Measurements from ENCODE around the gene AEBP1. TPM values are rescaled to one million over a fixed set of nuclear protein-coding genes. Genes with fewer than 3 reads are reported as not detected.

Gene AEBP1
- 219 and 267 TPM in 2 replicates for total RNA-seq

DNA sequence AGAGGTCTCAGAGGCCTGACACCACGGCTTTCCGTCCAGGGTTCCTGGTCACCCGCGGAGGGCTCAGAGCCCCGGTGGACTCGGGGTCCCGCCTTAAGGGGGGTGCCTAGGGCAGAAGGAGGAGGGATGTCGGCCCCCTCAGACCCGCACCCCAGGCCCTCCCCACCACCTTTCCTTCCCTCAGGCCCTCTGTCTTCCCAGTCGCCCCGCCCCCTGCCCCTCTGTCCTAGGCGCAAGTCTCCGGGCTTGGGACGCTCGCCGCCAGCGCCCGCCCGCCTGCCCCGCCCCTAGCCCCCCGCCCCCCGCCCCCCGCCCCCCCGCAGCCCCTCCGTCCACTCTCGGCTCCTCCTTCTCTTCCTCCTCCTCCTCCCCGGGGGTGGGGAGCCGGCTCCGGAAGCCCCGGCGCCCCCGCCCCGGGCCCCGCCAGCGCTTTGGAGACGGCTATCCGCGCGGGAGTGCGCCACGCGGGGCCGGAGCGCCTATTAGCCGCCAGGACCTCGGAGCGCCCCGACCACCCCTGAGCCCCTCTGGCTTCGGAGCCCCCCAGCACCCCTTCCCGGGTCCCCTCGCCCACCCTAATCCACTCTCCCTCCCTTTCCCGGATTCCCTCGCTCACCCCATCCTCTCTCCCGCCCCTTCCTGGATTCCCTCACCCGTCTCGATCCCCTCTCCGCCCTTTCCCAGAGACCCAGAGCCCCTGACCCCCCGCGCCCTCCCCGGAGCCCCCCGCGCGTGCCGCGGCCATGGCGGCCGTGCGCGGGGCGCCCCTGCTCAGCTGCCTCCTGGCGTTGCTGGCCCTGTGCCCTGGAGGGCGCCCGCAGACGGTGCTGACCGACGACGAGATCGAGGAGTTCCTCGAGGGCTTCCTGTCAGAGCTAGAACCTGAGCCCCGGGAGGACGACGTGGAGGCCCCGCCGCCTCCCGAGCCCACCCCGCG, at the start of gene AEBP1:
AEBP1 (plus strand) TSS at position 423 of the 937 bp plus-strand sequence; CDS start at position 744, 321 bp downstream.
- Histone ChIP-seq H3K27me3 (ENCODE audit: insufficient read depth, low read length) (no peaks in the 10 kb centered on the region), H3K4me2 (ENCODE audit: insufficient read depth, low read length) (peak within 1 kb of the TSS; percentile 100), H3K79me2 (ENCODE audit: insufficient read depth, low read length) (peaks cover 46% of the 10 kb centered on the region), H3K9me3 (ENCODE audit: low read depth, low read length) (no peaks in the 10 kb centered on the region), H3K36me3 (ENCODE audit: insufficient read depth, low read length) (peaks cover 28% of the 10 kb centered on the region), H3K27ac (ENCODE audit: low read depth, low read length) (peak within 1 kb of the TSS; percentile 96), H3K4me1 (ENCODE audit: insufficient read depth, low read length) (peaks cover 55% of the 10 kb centered on the region), H4K20me1 (ENCODE audit: insufficient read depth, low read length) (peaks cover 31% of the 10 kb centered on the region), H2AFZ (ENCODE audit: low read length) (peak within 1 kb of the TSS; percentile 60), H3K4me3 (ENCODE audit: insufficient read depth, low read length) (peak within 1 kb of the TSS; percentile 93)
- DNase-seq (ENCODE audit: insufficient read length, low spot score, missing footprints), result peak; percentile 93
- TF ChIP-seq, protein P1, sequence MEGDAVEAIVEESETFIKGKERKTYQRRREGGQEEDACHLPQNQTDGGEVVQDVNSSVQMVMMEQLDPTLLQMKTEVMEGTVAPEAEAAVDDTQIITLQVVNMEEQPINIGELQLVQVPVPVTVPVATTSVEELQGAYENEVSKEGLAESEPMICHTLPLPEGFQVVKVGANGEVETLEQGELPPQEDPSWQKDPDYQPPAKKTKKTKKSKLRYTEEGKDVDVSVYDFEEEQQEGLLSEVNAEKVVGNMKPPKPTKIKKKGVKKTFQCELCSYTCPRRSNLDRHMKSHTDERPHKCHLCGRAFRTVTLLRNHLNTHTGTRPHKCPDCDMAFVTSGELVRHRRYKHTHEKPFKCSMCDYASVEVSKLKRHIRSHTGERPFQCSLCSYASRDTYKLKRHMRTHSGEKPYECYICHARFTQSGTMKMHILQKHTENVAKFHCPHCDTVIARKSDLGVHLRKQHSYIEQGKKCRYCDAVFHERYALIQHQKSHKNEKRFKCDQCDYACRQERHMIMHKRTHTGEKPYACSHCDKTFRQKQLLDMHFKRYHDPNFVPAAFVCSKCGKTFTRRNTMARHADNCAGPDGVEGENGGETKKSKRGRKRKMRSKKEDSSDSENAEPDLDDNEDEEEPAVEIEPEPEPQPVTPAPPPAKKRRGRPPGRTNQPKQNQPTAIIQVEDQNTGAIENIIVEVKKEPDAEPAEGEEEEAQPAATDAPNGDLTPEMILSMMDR (IDR thresholded peaks at IDR 0.05; ENCODE audit: extremely low read depth, low read depth, low read length), result no peak

DNA sequence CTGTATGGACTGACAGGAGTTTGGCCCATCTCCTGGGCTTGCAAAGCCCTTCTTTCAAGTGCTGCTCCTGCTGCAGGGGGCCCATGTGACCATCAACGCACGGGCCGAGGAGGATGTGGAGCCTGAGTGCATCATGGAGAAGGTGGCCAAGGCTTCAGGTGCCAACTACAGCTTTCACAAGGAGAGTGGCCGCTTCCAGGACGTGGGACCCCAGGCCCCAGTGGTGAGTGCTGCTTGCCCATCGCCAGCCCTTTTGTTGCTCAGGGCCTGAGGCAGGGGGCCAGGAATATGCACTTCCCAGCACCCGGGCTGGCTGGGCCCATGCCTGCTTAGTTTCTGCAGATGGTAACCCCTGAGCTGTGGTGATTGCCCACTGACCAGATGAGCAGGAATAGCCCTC, 47.5 kb upstream of the AEBP1 start:
- TF ChIP-seq, protein P1 (IDR thresholded peaks at IDR 0.05; ENCODE audit: extremely low read depth, low read depth, low read length), result no peak
- Histone ChIP-seq H3K27ac (ENCODE audit: low read depth, low read length) (no peak overlapping the region), H3K4me1 (ENCODE audit: insufficient read depth, low read length) (no peaks in the 10 kb centered on the region), H3K79me2 (ENCODE audit: insufficient read depth, low read length) (peaks cover 29% of the 10 kb centered on the region), H2AFZ (ENCODE audit: low read length) (no peak overlapping the region), H3K4me2 (ENCODE audit: insufficient read depth, low read length) (no peak overlapping the region), H3K27me3 (ENCODE audit: insufficient read depth, low read length) (no peaks in the 10 kb centered on the region), H3K4me3 (ENCODE audit: insufficient read depth, low read length) (no peak overlapping the region), H3K9me3 (ENCODE audit: low read depth, low read length) (no peaks in the 10 kb centered on the region), H3K36me3 (ENCODE audit: insufficient read depth, low read length) (peaks cover 77% of the 10 kb centered on the region), H4K20me1 (ENCODE audit: insufficient read depth, low read length) (peaks cover 35% of the 10 kb centered on the region)
- no peak for DNase-seq (ENCODE audit: insufficient read length, low spot score, missing footprints)

DNA sequence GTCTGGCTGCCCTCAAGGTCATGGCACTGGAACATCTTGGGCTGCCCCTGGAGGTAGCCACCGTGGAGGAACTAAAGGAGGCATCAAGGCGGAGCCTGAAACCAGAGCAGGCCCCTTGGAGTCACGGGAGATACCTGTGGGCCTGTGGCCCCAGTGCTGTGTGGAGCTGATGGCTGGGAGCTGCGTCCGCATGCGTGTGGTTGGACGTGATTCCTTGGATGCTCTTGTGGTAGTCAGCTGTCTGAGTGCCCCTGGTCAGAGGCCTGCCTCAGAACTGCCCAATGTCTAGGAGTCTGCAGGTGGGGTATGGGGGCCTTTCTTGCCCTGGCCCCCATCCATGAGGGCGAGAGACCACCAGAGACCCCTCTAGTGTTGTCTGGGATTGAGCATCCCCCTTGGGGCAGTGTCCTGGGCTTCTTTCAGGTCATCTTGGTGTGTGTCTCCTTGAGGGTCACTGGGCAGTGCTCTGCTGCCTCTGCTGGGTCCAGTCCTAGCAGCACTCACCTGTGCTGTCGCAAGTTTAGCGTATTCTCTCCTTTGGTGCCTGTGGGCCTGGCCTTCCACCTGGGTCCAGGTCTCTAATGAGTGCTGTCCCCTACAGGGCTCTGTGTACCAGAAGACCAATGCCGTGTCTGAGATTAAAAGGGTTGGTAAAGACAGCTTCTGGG, 46.8 kb upstream of the AEBP1 start:
- peak; percentile 58 for DNase-seq (ENCODE audit: insufficient read length, low spot score, missing footprints)
- H2AFZ ChIP-seq (ENCODE audit: low read length), result no peak overlapping the region
- H3K9me3 ChIP-seq (ENCODE audit: low read depth, low read length), result no peaks in the 10 kb centered on the region
- H3K27me3 ChIP-seq (ENCODE audit: insufficient read depth, low read length), result no peaks in the 10 kb centered on the region
- no peak overlapping the region for H3K4me2 ChIP-seq (ENCODE audit: insufficient read depth, low read length)
- H3K27ac ChIP-seq (ENCODE audit: low read depth, low read length), result no peak overlapping the region
- peaks cover 37% of the 10 kb centered on the region for H4K20me1 ChIP-seq (ENCODE audit: insufficient read depth, low read length)
- H3K79me2 ChIP-seq (ENCODE audit: insufficient read depth, low read length), result peaks cover 24% of the 10 kb centered on the region
- peaks cover 77% of the 10 kb centered on the region for H3K36me3 ChIP-seq (ENCODE audit: insufficient read depth, low read length)
- H3K4me1 ChIP-seq (ENCODE audit: insufficient read depth, low read length), result no peaks in the 10 kb centered on the region
- TF ChIP-seq, protein P1 (IDR thresholded peaks at IDR 0.05; ENCODE audit: extremely low read depth, low read depth, low read length), result no peak
- H3K4me3 ChIP-seq (ENCODE audit: insufficient read depth, low read length), result no peak overlapping the region

Data from osteoblast (primary cell).